ENCODE data around the gene LAMA4.

DNA sequence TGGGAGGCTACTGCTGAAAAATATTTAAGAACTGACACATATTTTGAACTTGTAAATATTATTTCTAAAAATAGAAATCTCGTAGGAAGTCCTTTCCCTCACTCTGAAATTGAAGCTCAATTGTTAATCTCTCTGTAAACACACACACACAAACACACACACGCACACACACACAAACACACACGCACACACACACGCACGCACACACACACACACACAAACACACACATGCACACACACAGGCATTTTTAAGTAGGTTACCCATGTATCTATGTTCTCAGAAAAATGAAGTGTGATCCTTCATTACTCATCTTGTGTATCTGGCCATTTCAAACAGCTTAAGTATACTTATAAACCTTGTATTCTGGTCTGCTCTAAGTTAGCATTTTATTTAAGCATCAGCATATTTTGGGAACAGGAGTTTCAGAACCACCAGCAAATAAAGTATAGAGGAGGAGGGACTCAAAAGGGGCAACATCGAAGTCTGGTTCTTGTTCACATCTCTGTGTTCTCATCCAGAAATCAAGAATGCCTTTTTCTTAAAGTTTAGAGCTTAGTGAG lies 188.9 kb downstream of the LAMA4 start:
- TF ChIP-seq EP300 (conservative IDR thresholded peaks at IDR 0.05; ENCODE audit: poor library complexity, severe bottlenecking) (no peak), TAF1 (IDR thresholded peaks at IDR 0.05; ENCODE audit: low read depth) (no peak), POLR2AphosphoS5 (IDR thresholded peaks at IDR 0.05) (no peak), RAD21 (conservative IDR thresholded peaks at IDR 0.05) (no peak)
- TF ChIP-seq, protein P1, sequence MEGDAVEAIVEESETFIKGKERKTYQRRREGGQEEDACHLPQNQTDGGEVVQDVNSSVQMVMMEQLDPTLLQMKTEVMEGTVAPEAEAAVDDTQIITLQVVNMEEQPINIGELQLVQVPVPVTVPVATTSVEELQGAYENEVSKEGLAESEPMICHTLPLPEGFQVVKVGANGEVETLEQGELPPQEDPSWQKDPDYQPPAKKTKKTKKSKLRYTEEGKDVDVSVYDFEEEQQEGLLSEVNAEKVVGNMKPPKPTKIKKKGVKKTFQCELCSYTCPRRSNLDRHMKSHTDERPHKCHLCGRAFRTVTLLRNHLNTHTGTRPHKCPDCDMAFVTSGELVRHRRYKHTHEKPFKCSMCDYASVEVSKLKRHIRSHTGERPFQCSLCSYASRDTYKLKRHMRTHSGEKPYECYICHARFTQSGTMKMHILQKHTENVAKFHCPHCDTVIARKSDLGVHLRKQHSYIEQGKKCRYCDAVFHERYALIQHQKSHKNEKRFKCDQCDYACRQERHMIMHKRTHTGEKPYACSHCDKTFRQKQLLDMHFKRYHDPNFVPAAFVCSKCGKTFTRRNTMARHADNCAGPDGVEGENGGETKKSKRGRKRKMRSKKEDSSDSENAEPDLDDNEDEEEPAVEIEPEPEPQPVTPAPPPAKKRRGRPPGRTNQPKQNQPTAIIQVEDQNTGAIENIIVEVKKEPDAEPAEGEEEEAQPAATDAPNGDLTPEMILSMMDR (IDR thresholded peaks at IDR 0.05; ENCODE audit: poor library complexity, severe bottlenecking), result no peak
